Fibroblast of mammary gland (primary cell): ENCODE data around the gene GDF11.

Experiments used
- DNase-seq: peaks from one replicate; pipeline ENCODE4 v3.0.0-alpha.2; 2010; ENCODE audit warnings: low read depth
- H3K4me3 ChIP-seq: 2 replicates; pipeline ENCODE4 v1.5.1; 2011; ENCODE audit warnings: low read depth, mild to moderate bottlenecking, low read length, moderate library complexity; ENCODE audit not compliant: control insufficient read depth
- CTCF ChIP-seq: conservative IDR thresholded peaks from 2 replicates; pipeline ENCODE4 v1.5.1; 2011; ENCODE audit warnings: low read depth, low read length, inconsistent platforms; ENCODE audit not compliant: control insufficient read depth, insufficient read depth

GDF11 gene

GRCh38 chr12:55765736-55766290 is 22.9 kb downstream of the GDF11 start:
- TF ChIP-seq CTCF: no peak
- no peak for DNase-seq
- H3K4me3 ChIP-seq: no peak overlapping the region

GRCh38 chr12:55767156-55767555 is 24.2 kb downstream of the GDF11 start:
- TF ChIP-seq CTCF: no peak
- DNase-seq: no peak
- no peak overlapping the region for H3K4me3 ChIP-seq

- no peak for TF ChIP-seq CTCF
- H3K4me3 ChIP-seq: no peak overlapping the region
- no peak for DNase-seq
These were observed 28.8 kb downstream of the GDF11 start for GRCh38 chr12:55771736-55772135.

GRCh38 chr12:55777856-55778255 is 34.9 kb downstream of the GDF11 start:
- DNase-seq: no peak
- TF ChIP-seq CTCF: no peak

GRCh38 chr12:55780685-55781084 is 37.8 kb downstream of the GDF11 start:
- H3K4me3 ChIP-seq: no peak overlapping the region
- TF ChIP-seq CTCF: no peak
- no peak for DNase-seq

More at GRCh38 chr12:55777856-55778255, 34.9 kb downstream of the GDF11 start:
- no peak overlapping the region for H3K4me3 ChIP-seq

GRCh38 chr12:55788546-55788945 is 45.6 kb downstream of the GDF11 start:
- no peak for TF ChIP-seq CTCF
- no peak overlapping the region for H3K4me3 ChIP-seq
- no peak for DNase-seq

- no peak overlapping the region for H3K4me3 ChIP-seq
- DNase-seq: no peak
- TF ChIP-seq CTCF: no peak
These were observed 46.2 kb downstream of the GDF11 start for GRCh38 chr12:55789171-55789570.
